Urothelium cell line (cell line): ENCODE results near the gene OXER1.

Source experiments
- DNase-seq: peaks from one replicate; pipeline ENCODE4 v3.0.0; 2011; ENCODE audit warnings: low spot score, mixed read lengths
- FAIRE-seq: peaks from 2 replicates; lab custom pipeline; 2011; peaks lifted over from hg19 to GRCh38; lab: Jason Lieb, UNC

The OXER1 gene

DNA sequence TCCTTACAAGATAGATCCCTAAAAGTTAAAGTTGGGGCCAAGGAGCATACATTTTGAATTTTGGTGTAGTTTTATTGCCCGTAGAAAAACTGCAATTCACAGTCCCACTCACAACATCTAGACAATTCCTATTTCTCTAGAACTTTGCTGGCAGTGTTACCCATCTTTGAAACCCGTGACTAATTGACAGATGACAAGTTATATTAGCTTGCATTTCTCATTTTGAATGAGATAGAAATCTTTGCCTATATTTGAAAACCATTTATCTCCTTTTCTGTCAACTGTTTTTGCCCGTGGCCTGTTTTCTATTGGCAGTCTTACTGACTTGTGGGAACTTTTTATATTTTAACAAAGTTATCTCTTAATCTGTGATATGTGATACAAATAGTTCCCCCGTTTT lies 50.0 kb downstream of the OXER1 start:
- no peak for DNase-seq
- FAIRE-seq = no peak

DNA sequence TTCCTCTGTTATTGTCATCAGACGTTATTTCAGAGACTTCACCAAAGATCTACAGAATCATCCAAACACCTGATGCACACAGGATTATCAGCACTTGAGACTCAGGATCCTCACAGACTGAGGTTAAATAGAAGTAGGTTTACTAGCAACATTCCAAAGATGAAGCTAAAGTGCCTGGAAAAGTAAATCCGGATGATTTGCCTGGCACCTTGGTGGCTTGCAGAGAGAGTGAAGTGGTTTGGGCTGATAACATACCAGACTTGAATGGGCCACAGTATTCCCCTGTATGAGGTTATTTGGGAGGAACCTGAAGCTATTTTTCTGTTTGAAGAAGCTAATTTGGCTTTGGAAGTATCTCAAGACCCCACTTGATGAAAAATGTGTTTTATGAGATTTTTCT lies 51.0 kb downstream of the OXER1 start:
- FAIRE-seq = no peak
- DNase-seq = no peak
